RKO (cell line): ENCODE results near the gene RING1.

Source experiments
- DNase-seq: peaks from one replicate; pipeline ENCODE4 v3.0.0-alpha.2; 2016; ENCODE audit warnings: low spot score

RING1 gene

GRCh38 chr6:33171880-33172687 lies 36.2 kb upstream of the RING1 start:
- DNase-seq, result no peak

- DNase-seq, result peak; percentile 60
Observed at GRCh38 chr6:33172688-33173534, 35.4 kb upstream of the RING1 start.

DNA sequence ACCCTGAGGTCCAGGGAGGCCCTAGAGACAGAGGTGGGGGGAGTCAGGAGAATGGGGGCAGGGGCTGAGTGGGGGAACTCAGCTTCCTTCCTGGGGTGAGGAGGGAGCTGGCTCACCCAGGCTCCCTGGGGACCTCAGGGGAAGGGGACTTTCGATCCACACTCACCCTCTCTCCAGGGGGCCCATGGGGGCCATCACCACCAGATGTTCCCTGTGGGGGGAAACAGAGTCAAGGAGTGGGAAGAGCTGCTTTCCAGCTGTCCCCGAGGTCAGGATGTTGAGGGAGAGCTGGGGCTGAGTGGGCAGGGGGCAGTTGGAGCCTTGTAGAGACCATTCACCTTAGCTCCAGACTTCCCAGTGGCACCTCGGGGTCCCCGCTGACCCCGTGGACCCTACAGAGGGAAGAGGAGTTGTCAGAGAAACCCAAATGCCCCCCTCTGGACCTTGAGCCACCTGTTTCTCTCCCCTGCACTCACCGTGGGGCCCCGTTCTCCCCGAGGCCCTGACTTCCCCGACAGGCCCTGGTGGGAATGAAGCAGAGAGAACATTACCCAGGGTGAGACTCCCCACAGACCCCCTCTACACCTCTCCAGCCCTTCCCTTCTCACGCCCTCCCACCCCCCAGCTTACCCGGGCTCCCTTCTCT lies 34.6 kb upstream of the RING1 start:
- no peak for DNase-seq

- no peak for DNase-seq
Observed at GRCh38 chr6:33174784-33175183, 33.5 kb upstream of the RING1 start.

- no peak for DNase-seq
Observed at GRCh38 chr6:33175436-33176069, 32.7 kb upstream of the RING1 start.

- DNase-seq, result no peak
Observed at GRCh38 chr6:33176906-33177305, 31.4 kb upstream of the RING1 start.

DNA sequence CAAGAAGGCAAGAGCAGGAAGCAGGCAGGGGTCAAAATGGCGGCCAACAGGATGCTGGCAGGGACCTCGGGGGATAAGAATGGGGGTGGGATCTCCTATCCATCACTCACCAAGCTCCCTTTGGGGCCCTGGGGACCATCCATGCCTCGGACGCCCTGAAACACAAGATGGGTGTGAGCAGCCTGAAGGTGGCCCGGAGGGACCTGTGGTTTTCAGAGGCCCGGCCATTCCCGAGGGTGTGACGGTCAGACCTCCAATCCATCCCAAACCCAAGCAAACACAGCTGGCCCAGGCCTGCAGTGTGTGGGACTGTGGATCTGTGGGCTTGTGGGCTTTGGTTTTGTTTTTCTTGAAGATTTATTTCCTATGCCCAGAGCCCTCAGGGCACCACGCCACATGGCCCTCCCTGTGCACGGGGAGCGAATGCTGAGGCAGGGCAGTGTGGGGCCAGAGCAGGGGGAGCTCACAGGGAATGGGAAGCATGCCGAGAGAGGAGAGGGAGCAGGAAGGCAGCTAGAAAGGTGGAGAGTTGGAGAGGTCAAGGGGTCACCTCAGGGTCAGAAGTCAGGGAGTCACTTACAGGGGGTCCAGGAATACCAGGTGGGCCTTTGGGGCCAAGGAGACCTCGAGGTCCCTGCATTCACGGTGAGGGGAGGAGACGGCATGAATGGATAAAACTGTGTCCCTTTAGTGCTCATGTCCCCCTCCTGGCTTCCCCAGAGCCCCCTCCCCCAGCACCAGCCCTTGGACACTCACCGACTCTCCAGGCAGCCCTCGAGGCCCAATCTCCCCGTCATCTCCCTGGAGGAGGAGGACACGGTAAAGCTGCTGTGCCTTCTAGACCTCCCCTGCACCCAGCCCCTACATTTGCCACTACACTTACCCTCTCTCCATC lies 30.5 kb upstream of the RING1 start:
- no peak for DNase-seq

DNA sequence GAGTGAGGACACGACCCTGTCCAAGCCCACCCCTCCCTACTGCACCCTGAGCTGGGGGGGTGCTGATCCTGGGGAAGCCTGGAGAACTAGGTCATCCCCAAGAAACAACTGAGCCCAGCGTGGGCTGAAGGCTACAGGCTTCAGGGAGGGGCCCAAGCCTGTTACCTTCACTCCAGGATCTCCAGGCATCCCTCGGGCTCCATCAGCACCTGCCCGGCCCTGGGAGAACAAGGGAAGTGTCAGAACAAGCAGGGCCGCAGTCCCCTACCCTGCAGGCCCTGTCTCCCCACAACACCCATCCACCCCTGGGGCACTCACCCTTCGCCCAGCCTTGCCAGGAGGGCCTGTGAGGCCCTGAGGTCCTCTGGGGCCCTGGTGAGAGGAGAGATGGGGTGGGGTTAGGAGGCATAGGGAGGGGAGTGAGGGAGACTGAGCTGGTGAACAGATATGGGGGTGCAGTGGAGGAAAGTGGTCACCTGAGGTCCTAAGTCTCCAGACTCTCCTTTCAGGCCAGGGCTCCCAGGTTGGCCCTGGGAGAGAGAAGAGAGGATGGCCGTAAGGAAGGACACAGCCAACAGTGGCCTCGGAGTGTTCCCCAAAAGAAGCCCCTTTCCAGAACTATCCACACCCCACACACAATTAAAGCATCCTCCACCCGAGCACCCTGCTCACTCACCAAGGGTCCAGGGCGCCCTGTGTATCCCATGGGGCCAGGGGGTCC lies 29.4 kb upstream of the RING1 start:
- no peak for DNase-seq

DNA sequence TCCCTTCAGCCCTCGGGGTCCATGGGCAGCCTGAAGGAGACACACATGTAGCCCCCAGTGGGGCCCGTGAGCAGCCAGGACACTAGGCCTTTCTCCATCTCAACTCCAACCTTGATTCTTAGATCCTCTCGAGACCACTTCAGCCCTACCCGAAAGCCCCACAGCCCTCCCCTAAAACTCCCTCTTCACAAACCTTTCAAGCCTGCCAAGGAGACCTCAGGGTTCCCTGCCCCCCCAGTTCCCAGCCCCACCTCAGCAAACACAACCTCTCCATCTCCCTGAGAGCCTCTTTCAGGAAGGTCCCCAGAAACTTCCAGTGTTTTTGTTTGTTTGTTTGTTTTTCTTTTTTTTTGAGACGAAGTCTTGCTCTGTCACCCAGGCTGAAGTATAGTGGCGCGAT lies 27.2 kb upstream of the RING1 start:
- DNase-seq, result no peak

- DNase-seq, result no peak
Observed at GRCh38 chr6:33183071-33183683, 25.1 kb upstream of the RING1 start.

DNA sequence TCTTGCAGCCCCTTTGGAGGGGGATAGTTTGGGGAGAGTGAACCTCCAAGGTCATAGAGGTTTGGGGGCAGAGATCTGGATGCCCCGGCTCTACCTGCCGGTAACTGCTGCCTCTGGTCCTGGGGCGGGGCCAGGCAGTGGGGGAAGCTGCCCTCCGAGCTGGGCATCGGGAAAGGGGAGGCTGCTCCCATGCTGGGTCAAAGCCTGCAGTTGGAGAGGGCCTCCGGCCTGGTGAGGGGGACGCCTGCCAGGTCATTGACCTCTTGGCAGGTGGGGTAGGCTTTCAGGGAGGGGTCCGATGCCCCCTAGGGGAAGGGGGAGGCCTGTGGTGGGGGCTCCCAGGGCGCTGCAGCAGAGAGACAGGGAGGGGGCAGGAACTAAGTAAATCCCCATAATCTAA lies 23.1 kb upstream of the RING1 start:
- DNase-seq, result no peak

- DNase-seq, result no peak
Observed at GRCh38 chr6:33185654-33186187, 22.6 kb upstream of the RING1 start.

DNA sequence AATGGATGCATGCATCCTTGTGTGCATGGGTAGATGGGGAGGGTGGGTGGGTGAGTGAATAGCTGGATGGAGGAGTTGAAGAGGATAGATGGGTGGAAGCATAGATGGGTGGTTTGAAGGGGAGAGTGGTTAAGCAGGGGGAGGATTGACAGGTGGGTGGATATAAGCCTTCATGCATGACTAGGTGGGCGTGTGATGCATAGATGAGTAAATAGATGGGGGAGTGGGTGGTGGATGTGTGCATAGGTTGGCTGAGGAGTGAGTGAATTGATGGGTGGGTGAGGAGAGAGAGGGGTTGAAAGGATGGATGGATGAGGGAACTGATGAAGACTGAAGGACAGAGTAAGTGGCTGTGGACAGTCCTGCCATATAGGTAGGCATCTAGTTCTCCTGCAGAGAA lies 20.5 kb upstream of the RING1 start:
- no peak for DNase-seq

GRCh38 chr6:33189164-33189563 lies 19.1 kb upstream of the RING1 start:
- no peak for DNase-seq

DNA sequence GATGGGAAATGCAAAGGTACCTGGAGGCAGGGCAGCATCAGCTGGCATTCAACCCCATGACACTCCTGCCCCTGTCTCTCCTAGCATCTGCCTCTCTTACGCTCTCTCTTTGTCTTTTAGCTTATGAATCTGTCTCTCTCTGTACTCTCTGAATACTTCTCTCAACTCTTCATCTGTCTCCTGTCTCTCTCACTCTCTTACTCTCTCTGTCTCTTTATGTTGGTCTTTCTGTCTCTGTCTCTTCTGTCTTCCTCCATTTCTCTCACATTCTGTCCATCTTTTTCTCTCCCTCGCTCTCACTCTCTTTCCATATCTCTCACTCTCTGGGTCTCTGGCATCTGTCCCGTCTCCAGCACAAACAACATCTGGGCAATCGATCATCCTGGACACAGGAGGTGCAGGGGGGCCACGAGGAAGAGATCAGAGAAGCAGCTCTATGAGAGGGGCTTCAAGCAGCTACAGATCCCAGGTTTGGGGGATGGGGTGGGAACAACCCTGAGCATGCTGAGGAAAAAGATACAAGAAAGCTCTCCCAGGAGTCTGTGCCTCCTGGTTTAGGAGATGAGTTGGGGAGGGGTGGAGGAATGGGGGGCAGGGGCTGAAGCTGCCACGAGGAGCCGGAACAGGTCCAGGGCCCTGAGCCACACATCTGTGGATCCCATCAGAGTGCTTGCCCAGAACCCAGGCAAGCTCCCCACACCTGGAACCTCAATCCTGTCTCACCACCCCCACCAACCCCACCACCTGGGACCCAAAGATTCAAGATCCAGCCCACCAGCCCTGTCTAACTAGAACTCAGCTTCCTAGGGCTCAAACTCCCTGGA lies 18.5 kb upstream of the RING1 start:
- DNase-seq, result no peak

DNA sequence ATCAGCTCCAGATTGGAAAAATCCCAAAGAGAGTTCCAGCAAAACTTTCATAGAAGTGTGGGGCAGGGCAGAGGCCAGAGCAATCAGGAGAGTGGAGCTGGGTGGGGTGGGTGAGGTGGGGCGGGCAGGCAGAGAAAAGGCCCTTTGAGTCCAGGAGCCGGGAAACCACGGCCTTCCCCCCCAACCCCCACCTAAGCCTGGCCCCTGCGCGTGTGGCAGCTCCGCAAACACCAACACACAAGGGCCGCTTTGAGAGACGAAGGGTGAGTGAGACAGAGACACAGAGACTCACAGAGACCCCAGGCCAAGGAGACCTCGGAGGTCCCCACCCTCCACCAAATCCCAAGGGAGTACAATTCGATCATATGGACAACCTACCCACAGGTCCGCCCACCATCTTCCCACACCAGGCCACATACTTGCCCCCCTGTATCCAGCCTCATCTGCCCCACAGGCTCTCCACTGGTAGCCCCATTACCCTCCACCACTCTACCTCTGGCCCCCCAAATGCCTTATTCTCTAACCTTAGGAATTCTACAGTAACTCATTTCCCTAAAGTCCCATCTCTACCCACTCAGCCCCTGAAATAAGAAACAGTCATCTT lies 17.7 kb upstream of the RING1 start:
- no peak for DNase-seq

DNA sequence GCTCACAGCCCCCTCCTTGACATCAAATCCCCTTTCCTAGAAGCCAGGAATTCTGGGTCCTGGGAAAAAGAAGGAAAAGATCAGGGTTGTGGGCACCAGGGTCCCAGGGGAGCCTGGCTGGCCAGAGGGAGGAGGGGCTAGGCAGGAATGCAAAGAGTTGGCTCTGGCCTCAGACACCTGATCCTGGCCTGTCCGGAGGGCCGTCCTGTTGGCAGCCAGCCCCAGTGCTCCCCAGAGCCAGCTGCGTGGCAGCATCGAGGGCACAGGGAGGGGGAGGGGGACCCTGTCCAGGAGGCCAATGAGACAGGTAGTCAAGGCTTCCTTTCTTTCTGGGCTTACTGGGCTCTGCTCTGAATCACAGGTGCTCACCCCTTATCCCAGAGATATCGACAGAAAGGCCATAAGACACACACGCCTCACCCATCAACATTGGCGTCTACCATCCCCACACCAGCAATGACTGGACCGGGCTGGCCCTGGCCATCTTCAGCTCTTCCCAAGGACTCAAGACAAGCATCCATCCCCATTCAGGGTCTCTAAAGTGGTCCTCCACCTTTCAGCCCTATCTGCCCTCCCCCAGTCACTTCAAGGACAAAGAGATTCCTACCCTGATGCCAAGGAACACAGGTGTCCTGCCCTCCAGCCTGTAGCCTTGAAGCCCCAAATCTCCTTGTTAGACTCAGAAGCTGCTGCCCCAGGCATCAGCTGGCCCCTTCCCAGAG lies 16.8 kb upstream of the RING1 start:
- no peak for DNase-seq

DNA sequence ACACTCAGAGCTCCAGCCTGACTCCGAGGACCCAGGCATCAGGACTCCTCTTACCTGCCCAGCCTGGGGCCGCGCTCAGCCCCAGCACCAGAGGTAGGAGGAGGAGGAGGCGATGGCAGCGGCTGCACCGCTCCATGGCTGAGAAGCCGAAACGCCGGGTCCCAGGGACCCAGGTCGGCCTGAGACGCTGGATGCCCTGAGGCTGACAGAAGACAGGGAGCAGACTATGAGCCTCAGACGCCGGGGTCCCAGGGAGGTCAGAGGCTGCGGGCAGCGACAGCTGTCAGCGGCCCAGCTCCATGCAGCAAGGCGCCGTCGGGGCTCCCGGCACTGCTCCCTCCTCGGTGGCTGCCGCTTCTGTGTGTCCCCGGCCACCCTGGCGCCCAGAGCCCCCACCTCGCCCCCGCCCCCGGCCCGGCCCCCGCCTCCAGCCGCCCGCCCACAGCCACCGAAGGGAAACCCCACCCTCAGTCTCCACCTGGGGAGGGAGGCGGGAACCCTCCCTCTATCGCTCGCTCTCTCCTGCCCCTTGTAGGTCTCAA lies 16.1 kb upstream of the RING1 start, which contains the start of gene COL11A2:
COL11A2 (minus strand) TSS at position 363 of the 542 bp plus-strand sequence; CDS start at position 136, 227 bp downstream.
- DNase-seq, result no peak
